ENCODE measurements around the gene GFER. TPM values are rescaled to one million over a fixed set of nuclear protein-coding genes. Genes with fewer than 3 reads are reported as not detected.

GFER gene
- total and polyA plus RNA-seq, 9 of the 15 experiments (the other 6 are each of a cell fraction or from before 2014, with no cell fraction given) = 4.3 to 53.7 (median 19.8) TPM

DNA sequence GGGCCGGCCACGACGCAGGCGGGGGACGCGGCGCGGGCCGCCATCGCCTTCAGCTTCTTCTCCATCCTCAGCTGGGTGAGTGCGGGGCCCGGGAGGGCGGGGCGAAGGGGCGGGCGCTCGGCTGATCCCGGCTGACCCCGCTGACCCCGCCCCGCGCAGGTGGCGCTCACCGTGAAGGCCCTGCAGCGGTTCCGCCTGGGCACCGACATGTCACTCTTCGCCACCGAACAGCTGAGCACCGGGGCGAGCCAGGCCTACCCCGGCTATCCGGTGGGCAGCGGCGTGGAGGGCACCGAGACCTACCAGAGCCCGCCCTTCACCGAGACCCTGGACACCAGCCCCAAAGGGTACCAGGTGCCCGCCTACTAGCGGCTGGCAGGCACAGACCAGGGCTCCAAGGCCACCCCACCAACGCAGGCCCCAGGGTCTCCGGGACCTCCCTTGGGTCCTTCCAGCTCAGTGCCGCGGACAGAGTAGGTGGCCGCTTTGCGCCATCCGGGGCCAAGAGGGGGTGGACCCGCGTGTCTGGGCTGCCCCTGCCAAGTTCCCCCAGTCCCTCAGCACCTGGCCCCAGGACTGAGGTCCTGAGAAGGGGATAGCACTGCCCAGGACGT is 8.8 kb downstream of the GFER start (continued):
- TF ChIP-seq, protein P1, sequence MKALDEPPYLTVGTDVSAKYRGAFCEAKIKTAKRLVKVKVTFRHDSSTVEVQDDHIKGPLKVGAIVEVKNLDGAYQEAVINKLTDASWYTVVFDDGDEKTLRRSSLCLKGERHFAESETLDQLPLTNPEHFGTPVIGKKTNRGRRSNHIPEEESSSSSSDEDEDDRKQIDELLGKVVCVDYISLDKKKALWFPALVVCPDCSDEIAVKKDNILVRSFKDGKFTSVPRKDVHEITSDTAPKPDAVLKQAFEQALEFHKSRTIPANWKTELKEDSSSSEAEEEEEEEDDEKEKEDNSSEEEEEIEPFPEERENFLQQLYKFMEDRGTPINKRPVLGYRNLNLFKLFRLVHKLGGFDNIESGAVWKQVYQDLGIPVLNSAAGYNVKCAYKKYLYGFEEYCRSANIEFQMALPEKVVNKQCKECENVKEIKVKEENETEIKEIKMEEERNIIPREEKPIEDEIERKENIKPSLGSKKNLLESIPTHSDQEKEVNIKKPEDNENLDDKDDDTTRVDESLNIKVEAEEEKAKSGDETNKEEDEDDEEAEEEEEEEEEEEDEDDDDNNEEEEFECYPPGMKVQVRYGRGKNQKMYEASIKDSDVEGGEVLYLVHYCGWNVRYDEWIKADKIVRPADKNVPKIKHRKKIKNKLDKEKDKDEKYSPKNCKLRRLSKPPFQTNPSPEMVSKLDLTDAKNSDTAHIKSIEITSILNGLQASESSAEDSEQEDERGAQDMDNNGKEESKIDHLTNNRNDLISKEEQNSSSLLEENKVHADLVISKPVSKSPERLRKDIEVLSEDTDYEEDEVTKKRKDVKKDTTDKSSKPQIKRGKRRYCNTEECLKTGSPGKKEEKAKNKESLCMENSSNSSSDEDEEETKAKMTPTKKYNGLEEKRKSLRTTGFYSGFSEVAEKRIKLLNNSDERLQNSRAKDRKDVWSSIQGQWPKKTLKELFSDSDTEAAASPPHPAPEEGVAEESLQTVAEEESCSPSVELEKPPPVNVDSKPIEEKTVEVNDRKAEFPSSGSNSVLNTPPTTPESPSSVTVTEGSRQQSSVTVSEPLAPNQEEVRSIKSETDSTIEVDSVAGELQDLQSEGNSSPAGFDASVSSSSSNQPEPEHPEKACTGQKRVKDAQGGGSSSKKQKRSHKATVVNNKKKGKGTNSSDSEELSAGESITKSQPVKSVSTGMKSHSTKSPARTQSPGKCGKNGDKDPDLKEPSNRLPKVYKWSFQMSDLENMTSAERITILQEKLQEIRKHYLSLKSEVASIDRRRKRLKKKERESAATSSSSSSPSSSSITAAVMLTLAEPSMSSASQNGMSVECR (CRISPR knock-in tag; IDR thresholded peaks at IDR 0.05) = peak; percentile 61; the same call in 1 of the 2 replicates
- 0 out of 2 replicates have a peak, but pooled peaks have one; percentile 29 for TF ChIP-seq HNRNPL (IDR thresholded peaks at IDR 0.05; ENCODE audit: low read depth, low read length)
- TF ChIP-seq ZNF717 (CRISPR knock-in tag; IDR thresholded peaks at IDR 0.05) = no peak
- TF ChIP-seq TBP (optimal IDR thresholded peaks at IDR 0.05; ENCODE audit: low read depth, low read length) = peak; percentile 0
- peak in 1 of 2 experiments; percentile 54; a peak in 2 of 4 replicates for TF ChIP-seq SIN3A (IDR thresholded peaks at IDR 0.05; ENCODE audit: borderline replicate concordance in 2 of 2, control insufficient read depth in 1 of 2, low read depth in 2 of 2, low read length in 2 of 2)
- TF ChIP-seq U2AF1 (optimal IDR thresholded peaks at IDR 0.05; ENCODE audit: low read depth, low read length) = peak; percentile 35
- TF ChIP-seq YY1 (IDR thresholded peaks at IDR 0.05; ENCODE audit: borderline replicate concordance in 1 of 3, control insufficient read depth in 1 of 3, extremely low read depth in 1 of 3, insufficient read depth in 3 of 3, insufficient read length in 1 of 3, insufficient replicate concordance in 2 of 3, low read depth in 1 of 3, low read length in 2 of 3) = peak in 2 of 3 experiments; percentile 50 to 75
- TF ChIP-seq, protein P2, sequence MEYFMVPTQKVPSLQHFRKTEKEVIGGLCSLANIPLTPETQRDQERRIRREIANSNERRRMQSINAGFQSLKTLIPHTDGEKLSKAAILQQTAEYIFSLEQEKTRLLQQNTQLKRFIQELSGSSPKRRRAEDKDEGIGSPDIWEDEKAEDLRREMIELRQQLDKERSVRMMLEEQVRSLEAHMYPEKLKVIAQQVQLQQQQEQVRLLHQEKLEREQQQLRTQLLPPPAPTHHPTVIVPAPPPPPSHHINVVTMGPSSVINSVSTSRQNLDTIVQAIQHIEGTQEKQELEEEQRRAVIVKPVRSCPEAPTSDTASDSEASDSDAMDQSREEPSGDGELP (CRISPR knock-in tag; IDR thresholded peaks at IDR 0.05; ENCODE audit: borderline replicate concordance) = peak; percentile 68; the same call in 1 of the 2 replicates
- no peak for TF ChIP-seq ZNF217 (CRISPR knock-in tag; IDR thresholded peaks at IDR 0.05)
- TF ChIP-seq, protein P3, sequence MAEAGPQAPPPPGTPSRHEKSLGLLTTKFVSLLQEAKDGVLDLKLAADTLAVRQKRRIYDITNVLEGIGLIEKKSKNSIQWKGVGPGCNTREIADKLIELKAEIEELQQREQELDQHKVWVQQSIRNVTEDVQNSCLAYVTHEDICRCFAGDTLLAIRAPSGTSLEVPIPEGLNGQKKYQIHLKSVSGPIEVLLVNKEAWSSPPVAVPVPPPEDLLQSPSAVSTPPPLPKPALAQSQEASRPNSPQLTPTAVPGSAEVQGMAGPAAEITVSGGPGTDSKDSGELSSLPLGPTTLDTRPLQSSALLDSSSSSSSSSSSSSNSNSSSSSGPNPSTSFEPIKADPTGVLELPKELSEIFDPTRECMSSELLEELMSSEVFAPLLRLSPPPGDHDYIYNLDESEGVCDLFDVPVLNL (CRISPR knock-in tag; IDR thresholded peaks at IDR 0.05; ENCODE audit: low read depth) = 0 out of 2 replicates have a peak, but pooled peaks have one; percentile 1
- peak; percentile 43 for TF ChIP-seq RBFOX2 (IDR thresholded peaks at IDR 0.05; ENCODE audit: low read depth, low read length)
